HG03378 (cell line): Measurements from ENCODE around the gene GLS.
"Not testable (repeated sequence)": the region's sequence is repeated elsewhere in the genome, so short reads cannot be mapped to it uniquely, and the experiment has no call there.

Experiments
- ATAC-seq: cut with Tn5 transposase; IDR thresholded peaks from one replicate; pipeline ENCODE4 v1.9.1; 2021; ENCODE audit warnings: mild to moderate bottlenecking, moderate library complexity; ENCODE audit not compliant: unreplicated experiment

Gene GLS

DNA sequence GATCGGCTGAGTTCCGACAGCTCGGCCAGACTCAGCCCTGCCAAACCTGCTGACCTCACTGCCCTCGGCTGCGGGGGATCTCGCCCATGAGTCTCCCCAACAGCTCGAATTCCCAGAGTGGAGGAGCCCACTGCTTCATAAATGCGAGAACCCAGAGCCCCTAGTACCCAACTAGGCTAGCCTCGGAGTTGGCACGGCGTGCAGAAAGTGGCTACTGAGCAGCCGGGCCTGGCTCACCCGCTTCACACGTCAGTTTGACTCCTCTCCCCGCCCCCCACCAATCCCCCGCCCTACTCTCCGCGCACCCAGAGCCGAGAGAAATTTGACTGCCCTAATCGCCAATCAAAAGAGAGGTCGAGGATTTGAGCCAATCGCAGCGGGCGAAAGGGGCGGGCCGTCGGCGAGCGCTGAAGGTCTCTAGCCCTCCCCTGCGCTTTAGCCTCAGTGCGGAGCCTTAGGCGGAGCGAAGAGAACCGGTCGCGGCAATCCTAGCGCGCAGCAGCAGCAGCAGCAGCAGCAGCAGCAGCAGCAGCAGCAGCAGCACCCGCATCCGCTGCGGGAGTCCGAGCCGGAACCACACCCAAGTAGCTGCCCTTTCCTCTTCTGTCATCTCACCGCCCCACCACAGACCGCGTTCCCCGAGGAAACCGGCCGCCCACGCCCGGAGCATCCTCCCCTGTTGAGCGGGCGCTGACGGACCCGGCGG, at the start of gene GLS:
Gene GLS, plus strand, starts transcription at position 444 of the 706 bp plus-strand sequence. CDS start 264 bp downstream, outside the sequence.
- peak; percentile 78 for ATAC-seq

DNA sequence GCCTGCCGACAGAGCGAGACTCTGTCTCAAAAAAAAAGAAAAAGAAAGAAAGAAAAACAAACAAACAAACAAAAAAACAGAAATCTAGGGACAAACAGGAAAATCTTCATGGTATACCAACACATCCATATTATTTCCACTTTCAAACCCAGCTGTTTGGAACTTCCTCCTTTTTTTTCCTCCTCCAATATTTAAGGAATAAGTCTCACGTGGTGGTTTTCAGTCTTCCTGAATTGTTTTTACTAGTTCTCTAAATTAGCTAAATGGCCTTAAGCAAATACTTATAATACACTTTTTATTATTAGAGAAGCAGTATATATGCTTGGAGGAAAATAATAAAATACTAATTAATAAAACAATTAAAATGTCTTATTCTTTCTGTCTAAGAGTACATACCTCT, 48.7 kb upstream of the GLS start:
- no peak for ATAC-seq

DNA sequence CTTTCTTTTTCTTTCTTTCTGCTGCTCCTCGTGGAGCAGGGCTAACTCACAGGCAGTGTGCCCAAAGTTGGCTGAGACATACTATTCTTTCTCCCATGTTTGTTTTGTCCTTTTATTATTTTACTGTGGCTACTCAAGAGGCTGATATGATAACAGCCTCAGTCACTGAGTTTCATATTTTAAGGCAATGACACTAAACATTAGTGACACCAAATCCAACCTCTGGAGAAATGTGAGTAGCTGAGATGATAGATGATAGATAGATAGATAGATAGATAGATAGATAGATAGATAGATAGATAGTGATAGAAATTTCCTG, 45.8 kb upstream of the GLS start:
- no peak for ATAC-seq

DNA sequence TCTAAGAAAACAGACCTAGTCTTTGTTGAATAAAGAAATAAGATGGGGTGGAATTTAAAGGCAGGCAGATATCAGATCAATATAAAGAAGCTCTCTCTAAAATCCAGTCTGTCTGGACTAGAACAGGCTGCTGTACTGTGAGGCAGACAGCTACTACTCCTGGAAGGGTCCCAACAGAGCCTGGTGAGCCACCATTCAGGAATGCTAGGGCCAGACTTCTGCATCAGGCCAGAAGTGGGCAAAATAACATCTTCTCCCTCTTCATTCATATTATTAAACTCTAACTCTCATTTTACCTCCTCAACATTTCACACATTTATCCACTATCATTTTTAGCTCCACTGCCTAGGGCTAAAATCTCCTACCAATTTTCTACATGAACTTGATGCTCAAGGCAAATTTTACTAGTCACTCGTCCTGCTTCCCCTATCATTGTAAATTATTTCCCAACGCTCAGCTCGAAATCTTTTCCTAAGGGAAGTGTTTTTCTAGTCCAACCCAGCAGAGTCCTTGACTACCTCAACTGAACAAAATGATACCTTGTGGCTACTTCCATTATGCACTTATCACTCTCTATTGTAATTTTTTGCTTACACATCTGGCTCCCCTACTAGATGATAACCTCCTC, 45.2 kb upstream of the GLS start:
- ATAC-seq = no peak

DNA sequence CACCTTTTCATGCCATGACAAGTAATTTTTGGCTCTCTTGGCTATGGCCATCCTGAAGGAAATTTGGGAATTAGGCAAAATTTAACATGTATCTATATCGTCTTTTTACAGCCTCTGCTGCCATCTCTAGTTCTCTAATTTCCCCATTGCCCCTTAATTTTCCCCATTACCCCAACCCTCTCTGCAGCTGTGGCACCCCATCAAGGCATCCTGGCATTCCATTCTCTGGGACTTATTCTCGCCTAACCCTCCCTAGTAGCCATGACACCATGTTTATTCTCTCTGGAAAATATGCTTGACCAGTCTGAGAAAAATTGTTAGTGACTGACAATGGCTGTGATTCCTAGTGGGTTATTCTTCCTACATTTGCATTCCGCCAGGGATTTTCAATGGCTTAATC, 43.9 kb upstream of the GLS start:
- no peak for ATAC-seq

DNA sequence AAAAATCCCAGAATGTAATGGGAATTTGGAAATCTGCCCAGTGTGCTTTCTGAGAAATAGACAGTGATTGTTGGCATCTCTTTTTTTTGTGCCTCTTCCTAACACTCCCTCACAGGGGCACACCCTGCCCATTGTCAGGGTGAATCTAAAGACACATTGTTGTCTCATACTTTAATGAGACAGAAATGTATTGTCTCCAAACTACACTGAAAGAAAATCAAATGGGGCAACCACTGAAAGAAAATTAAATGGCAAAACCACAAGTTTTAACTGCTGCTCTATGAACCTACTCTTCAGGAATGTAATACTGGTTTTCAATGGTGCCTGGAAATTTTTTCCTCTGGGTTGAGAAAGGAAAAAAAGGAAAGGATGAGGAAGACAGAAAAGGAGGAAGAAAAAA, 43.2 kb upstream of the GLS start:
- ATAC-seq = no peak

DNA sequence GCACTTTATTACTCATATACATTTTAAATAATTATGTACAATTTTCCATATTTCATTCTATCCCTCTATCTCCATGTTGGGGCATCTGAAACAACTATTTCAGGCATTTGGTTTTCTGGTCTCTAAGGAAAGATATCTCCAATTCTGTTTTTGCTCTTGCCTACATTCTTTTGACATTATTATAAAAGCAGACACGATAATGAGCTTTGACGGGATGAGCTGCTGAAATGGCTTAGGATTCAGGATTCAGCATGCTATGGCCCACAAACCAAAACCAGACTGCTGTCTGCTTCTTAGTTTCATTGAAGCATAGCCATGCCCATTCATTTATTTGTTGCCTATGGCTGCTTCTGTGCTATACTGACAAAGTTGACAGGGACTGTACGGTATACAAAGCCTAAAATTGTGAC, 42.7 kb upstream of the GLS start:
- no peak for ATAC-seq

DNA sequence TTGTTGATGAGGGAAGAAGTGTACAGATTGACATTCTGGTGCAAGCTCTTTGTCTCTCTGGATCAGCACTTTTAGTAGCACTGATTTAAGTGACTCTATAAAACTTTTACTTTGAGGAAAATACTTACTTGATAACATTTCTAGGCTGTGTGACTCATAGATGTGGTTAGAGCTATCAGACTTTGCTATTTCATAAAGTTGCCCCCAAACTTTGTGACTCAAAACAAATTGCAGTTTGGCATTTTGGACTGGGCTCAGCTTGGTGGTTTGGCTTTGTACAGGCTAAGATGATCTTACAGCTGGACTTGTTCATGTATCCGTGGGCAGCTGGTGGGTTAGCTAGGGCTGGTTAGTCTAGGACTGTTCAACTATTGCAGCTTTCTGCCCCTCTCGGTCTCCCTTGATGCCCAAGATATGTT, 42.1 kb upstream of the GLS start:
- no peak for ATAC-seq

DNA sequence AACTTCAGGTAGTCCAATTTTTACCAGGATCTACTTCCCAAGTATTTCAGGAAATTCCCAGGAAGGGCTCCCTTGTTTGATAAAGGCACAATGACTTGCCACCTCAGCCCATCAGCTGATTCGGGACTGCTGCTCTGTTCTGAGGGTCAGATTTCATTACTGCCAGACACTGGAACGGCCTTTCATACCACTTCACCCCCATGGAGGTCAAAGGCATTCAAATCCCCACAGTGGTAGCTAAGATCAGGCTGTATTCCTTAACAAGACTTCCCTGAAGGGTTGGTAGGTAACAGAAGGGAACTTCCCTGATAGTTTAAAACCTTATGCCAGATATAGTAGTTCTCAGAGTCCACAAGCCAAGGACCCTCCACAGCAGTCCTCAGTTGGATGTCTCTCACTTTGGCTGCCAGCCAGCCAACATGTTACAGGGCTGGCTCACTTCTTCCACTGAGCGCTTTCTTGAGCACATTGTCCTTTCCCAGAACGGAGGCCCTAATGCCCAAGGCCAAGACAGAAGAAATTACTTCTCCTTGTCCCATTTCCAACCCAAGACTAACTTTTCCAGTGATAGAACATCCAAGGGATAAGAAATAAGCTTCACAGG, 40.0 kb upstream of the GLS start:
- ATAC-seq = no peak

DNA sequence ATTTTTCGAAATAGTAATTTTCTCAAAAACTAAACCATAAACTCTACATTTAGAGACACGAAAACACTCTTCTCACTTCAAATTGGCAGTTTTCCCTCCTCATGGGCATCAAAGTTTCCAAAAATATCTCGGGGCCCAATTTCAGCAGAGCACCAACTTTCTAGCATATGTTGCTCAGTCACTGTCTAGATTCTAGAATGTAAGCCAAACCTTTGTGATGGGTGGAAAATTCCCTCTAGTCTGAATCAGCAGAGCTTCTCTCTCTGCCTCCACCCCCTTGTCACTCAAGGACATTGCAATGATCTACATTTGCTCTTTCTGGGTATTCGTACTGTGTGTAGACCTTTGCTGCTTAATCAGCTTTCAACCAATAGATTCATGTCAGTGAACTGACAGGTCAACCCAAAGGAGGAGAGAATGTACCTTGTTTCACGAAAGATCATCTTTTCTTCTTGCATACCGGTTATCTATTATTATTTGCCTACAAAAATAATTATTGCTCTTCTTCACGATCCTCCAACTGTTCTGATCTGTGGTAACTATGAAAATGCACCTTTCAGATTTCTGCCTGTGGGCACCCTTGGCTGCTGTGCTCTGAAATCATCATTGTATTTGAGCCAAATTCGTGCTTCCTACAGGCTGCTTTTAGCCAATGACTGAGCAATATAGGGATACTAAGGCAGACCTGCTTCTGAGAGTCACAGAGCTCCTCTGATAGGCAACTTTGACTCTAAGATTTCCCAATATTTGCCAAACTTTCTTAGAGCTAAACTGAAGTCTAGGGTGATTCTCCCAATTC, 38.7 kb upstream of the GLS start:
- ATAC-seq = no peak

DNA sequence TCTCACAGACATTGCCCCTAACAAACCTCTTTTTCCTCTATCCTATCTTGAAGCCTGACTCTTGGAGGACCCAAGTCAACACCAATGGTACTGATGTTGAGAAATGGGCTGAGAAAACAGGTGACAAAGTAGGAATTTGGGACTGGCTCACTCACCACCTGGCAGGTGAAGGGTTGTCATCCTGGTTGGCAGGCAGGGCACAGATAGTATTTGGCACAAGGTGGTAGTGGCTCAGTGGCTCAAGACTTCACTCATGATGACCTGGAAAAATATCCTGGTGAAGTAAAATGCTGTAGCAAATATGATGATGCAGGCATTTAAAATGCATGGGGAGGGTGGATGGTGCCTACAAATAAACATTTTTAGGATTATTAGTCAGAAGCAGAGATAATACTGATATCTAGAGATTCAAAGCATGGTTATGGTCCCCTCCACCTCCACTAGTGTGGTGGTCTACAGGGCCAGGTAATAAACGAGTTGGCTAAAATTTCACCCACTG, 38.0 kb upstream of the GLS start:
- ATAC-seq = no peak

DNA sequence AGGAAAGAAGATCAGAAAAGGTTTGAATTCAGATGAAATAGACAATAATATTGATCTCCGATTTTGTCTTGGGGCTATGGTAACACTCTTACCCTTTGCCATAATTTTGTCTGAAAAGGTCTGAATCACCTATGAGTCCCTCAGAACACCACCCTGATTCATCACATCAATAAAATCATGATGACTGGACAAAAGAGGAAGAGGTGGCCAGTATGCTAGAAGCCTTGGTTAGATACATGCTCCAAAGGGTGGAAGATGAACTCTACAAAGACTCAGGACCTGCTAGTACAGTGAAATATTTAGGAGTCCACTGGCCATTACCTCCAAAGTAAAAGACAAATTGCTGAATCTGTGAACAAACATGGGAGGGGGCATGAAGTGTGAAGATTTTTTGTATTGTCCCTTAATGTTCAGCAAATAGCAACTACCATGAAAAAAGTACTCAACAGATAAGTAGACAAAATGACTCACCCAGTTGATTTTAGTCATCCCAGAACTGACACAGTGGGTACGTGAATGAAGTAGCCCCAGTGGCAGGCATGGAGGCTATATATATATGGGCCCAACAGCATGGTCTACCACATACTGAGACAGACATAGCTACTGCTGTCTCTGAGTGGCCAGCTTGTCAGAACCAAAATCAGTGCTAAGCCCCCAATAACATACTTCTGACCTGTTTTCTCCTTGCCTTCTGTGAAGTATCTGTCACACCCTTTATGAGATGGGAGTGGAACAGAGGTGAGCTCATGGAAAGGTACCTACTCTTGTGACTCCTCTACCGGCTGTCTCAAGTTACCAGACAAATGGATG, 36.5 kb upstream of the GLS start:
- peak; percentile 95 for ATAC-seq

DNA sequence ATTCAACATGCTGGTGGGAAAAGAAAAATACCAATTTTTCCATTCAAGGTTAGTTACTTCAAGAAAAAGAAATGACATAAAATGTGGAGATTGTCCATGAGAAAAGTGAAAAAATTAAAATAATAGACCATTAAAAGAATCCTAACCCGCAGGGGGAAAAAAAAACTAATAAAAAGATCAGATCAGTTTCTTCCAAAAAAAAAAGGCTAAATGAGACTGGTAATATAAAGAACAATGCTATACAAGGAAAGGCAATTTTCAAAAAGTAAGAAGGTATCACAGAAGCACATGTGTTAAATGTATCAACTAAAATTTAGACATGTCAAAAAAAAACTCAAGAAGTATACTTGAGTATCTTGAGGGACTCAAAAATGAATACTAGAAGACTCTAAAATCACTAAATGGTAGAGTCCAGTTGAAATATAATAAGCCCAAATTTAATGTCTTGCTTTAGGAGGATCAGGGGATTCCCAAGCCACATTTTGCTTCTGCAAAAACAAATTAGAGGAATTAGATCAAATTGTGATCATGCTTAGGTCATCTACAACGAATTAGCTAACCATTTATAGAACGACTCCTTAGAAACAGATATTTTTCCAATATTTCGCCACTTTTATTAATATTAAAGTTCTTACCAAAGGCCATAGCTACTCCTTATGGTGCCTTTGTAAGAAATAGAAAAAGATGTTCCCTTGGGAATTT, 35.8 kb upstream of the GLS start:
- ATAC-seq = no peak

DNA sequence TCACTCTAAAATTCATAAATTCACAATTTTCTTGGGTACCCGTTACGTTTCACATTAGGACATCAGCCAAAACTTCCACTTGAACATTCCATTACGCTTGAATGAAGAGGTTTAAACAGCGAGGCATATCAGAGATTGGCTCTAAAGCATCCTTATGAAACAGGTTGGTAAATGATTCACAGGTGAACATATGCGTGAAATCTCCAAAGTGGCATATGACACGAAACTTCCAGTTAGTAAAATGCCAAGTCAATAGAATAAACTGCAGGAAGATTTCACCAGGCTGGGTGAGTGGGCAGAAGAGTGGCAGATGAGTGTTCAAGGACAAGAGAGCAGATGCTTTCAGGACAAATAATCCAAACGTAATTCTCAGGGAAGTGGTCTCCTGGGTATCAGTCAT, 33.9 kb upstream of the GLS start:
- ATAC-seq = no peak

DNA sequence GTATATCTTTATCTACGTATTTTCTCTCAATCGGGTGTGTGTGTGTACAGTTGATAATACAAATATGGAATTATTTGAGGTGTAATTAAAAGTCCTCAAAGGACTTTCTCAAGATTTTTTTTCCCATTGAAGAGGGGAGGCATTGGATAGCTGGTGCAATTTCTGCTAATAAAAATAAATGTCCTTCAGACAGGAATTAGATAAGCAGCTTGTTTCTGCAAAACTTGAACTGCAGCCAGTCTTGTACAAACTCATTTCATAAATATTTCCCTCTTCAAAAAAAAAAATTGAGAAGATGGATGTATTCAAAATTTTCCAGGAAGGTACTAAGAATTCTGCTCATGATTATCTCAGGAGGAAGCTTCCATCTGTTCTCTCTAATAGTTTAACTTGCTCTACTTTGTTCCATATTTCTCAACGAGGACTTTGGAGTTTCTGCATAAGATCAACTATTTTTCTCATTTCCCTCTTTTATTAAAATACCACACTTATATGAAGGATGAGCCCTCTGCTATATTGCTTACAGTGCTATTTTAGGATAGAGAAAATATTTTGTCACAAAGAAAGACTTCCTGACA, 33.0 kb upstream of the GLS start:
- no peak for ATAC-seq

DNA sequence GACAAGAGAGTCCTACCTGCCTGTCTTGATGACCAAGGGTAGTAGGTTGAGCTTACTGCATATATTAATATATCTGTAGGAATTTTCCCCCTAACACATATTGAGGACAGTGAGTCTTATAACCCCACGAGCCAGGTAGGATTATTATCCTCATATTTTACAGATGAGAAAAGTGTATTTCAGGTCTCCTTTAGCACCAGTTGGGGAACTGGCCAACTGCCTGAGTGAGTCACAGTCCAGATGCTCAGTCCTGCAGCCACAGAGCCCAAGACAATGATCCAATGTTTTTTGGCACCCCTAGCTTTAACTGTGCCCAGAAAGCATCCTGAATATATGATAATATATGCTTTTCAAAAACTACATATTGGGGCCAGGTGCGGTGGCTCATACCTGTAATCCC, 30.8 kb upstream of the GLS start:
- no peak for ATAC-seq

DNA sequence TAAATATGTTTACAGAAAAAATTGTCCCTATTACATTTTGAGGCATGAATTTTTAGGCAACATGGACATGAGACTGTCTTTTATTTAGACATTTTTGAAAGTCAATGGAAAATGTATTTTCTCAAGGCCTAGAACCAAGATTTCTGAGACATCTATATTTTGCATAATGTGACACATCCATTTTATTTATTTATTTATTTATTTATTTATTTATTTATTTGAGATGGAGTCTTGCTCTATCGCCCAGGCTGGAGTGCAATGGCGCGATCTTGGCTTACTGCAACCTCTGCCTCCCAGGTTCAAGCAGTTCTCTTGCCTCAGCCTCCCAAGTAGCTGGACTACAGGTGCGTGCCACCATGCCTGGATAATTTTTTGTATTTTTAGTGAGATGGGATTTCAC, 27.6 kb upstream of the GLS start:
- ATAC-seq = not testable (repeated sequence)

DNA sequence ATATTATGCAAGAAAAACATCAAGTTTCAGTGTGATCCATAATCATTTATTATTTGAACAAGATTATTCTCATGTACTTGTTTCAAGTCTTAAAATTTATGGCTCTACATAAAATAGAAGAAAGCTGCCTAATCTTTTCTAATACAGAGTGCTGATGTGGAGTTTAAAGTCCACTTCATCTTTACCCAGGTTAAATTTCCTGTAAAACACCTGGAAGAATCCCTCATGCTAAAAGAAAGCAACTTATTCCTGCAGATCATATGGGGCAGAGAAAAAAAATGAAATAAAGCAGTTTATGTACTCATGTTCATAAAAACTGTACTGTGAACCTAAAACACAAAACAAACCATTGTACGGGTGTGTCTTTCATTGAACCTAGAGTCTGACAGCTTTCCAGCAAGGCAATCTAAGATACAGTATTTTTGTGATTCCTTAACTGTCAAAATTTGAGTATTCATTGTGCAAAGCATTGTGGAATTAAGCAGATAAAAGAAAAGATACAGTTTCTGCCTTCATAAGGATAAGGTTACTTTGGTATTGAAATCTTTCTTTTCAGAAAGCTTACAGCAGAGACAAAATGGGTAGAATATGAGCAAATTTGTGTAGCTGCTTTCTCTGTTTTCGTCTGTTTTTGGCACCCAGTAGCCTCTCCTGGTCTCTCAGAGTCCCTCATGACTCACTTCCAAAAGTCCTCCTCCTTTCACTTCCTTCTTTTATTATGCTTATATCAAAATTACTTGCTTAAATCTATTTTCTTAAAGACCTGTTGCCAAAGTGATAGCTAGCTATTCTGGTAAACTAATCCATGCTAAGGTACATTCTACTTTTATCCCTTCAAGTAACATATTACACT, 26.9 kb upstream of the GLS start:
- peak; percentile 58 for ATAC-seq

DNA sequence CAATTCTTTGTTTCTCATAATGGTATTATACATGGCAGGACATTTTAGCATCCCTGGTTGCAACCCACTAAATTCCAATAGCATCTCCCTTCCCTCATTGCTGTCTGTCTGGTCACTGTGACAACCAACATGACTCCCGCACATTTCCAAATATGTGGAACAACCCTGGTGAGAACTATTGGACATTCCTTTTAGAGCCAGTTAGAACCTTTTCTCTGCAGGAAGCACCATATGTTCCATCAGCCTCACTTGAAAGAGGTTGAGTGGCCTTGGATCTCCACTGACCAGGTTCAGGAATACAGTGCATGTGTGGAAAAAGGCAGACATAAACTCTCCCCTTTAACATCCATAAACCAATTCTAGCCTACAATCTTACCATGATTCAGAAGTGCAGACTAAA, 25.9 kb upstream of the GLS start:
- no peak for ATAC-seq
